Fibroblast of the aortic adventitia (primary cell): ENCODE data around the gene SRRT. TPM values are rescaled to one million over a fixed set of nuclear protein-coding genes. Genes with fewer than 3 reads are reported as not detected.
A peak's percentile ranks its signal among the peaks of the same experiment; 100 is the strongest.

ENCODE experiments used
- DNase-seq: peaks from one replicate; pipeline ENCODE4 v3.0.0-alpha.2; 2010; ENCODE audit warnings: low read depth
- H3K4me3 ChIP-seq: 2 replicates; pipeline ENCODE4 v1.5.1; 2011; ENCODE audit warnings: low read depth, mild to moderate bottlenecking, control low read depth, low read length, moderate library complexity
- CTCF ChIP-seq: IDR thresholded peaks from 2 replicates; pipeline ENCODE4 v1.5.1; 2011; ENCODE audit warnings: mild to moderate bottlenecking, low read length, control low read depth, inconsistent platforms; ENCODE audit not compliant: insufficient read depth
- total RNA-seq: library from RNA; depleted of rRNA; stranded (reverse); fragments of >200 nt; gene quantifications from 2 replicates; pipeline ENCODE4 v1.2.3, GENCODE V29; 2012; ENCODE audit warnings: low replicate concordance

Gene SRRT
- total RNA-seq, 1 donor, result 41.2 TPM

- TF ChIP-seq CTCF, result no peak
- no peak overlapping the region for H3K4me3 ChIP-seq
- DNase-seq, result no peak
Observed at GRCh38 chr7:100829150-100829716, 45.7 kb upstream of the SRRT start.

GRCh38 chr7:100830396-100830795, 44.5 kb upstream of the SRRT start:
- no peak for TF ChIP-seq CTCF
- DNase-seq, result no peak
- no peak overlapping the region for H3K4me3 ChIP-seq

- no peak overlapping the region for H3K4me3 ChIP-seq
- no peak for DNase-seq
- no peak for TF ChIP-seq CTCF
Observed at GRCh38 chr7:100832281-100832633, 42.6 kb upstream of the SRRT start.

GRCh38 chr7:100835903-100836811, 38.7 kb upstream of the SRRT start:
- no peak for DNase-seq
- TF ChIP-seq CTCF, result no peak
- H3K4me3 ChIP-seq, result no peak overlapping the region

- DNase-seq, result no peak
- no peak for TF ChIP-seq CTCF
- H3K4me3 ChIP-seq, result no peak overlapping the region
Observed at GRCh38 chr7:100836812-100837098, 38.1 kb upstream of the SRRT start.

- TF ChIP-seq CTCF, result no peak
- peak; percentile 89 for DNase-seq
Observed at GRCh38 chr7:100837099-100837836, 37.6 kb upstream of the SRRT start.

More at GRCh38 chr7:100837099-100837836, 37.6 kb upstream of the SRRT start:
- H3K4me3 ChIP-seq, result peak overlapping the region; percentile 59
